Mesothelial cell of epicardium (in vitro differentiated cells): ENCODE measurements around the gene PLEKHM3. TPM values are rescaled to one million over a fixed set of nuclear protein-coding genes. Genes with fewer than 3 reads are reported as not detected.

Source experiments
- DNase-seq, 2 experiments: peaks; one replicate each; pipeline ENCODE4 v3.0.0; 2021; ENCODE audit warnings: low spot score in 2 of 2; ENCODE audit not compliant: unreplicated experiment in 2 of 2
- H3K27ac Mint-ChIP-seq: 2 replicates; pipeline ENCODE4 v1.8.0; 2021; ENCODE audit warnings: mixed read lengths
- H3K27me3 Mint-ChIP-seq: 2 replicates; pipeline ENCODE4 v1.8.0; 2021; ENCODE audit warnings: low read depth, mixed read lengths
- H3K36me3 Mint-ChIP-seq: 2 replicates; pipeline ENCODE4 v1.8.0; 2021; ENCODE audit warnings: mixed read lengths
- H3K4me1 Mint-ChIP-seq: 2 replicates; pipeline ENCODE4 v1.8.0; 2021; ENCODE audit warnings: mixed read lengths
- H3K4me3 Mint-ChIP-seq: 2 replicates; pipeline ENCODE4 v1.8.0; 2021; ENCODE audit warnings: mild to moderate bottlenecking, moderate library complexity, mixed read lengths
- H3K9me3 Mint-ChIP-seq: 2 replicates; pipeline ENCODE4 v1.8.0; 2021; ENCODE audit warnings: mixed read lengths
- CTCF ChIP-seq: fragments of 200-600 bp; sonication (generic); IDR thresholded peaks from one replicate; pipeline ENCODE4 v1.5.0; 2021; ENCODE audit warnings: antibody characterized with exemption; ENCODE audit not compliant: unreplicated experiment
- total RNA-seq: library from RNA; stranded (reverse); gene quantifications from 3 replicates; pipeline ENCODE4 v1.2.1, GENCODE V29; 2021

PLEKHM3 gene
- total RNA-seq, 1 donor from 2014 or later: 16.2 TPM

GRCh38 chr2:207905546-207905945, 119.8 kb downstream of the PLEKHM3 start:
- H3K9me3 Mint-ChIP-seq: no peaks in the 10 kb centered on the region
- H3K36me3 Mint-ChIP-seq: peaks cover 3% of the 10 kb centered on the region
- no peak overlapping the region for H3K4me3 Mint-ChIP-seq
- DNase-seq: no peak
- peaks cover 3% of the 10 kb centered on the region for H3K4me1 Mint-ChIP-seq
- H3K27ac Mint-ChIP-seq: no peak overlapping the region
- H3K27me3 Mint-ChIP-seq: no peaks in the 10 kb centered on the region
- no peak for TF ChIP-seq CTCF

GRCh38 chr2:207903236-207903635, 122.1 kb downstream of the PLEKHM3 start:
- Mint-ChIP-seq H3K27ac (no peak overlapping the region), H3K36me3 (peaks cover 9% of the 10 kb centered on the region), H3K4me1 (peaks cover 3% of the 10 kb centered on the region), H3K27me3 (no peaks in the 10 kb centered on the region), H3K9me3 (no peaks in the 10 kb centered on the region), H3K4me3 (no peak overlapping the region)
- TF ChIP-seq CTCF: no peak
- DNase-seq: no peak

- H3K4me1 Mint-ChIP-seq: peaks cover 3% of the 10 kb centered on the region
- TF ChIP-seq CTCF: no peak
- no peaks in the 10 kb centered on the region for H3K9me3 Mint-ChIP-seq
- H3K27ac Mint-ChIP-seq: no peak overlapping the region
- no peaks in the 10 kb centered on the region for H3K27me3 Mint-ChIP-seq
- peaks cover 9% of the 10 kb centered on the region for H3K36me3 Mint-ChIP-seq
- no peak overlapping the region for H3K4me3 Mint-ChIP-seq
- DNase-seq: no peak
Measured at GRCh38 chr2:207902821-207903220, 122.5 kb downstream of the PLEKHM3 start.

GRCh38 chr2:207901829-207902228, 123.5 kb downstream of the PLEKHM3 start:
- Mint-ChIP-seq H3K27ac (no peak overlapping the region), H3K4me1 (peaks cover 3% of the 10 kb centered on the region), H3K27me3 (no peaks in the 10 kb centered on the region), H3K9me3 (no peaks in the 10 kb centered on the region), H3K36me3 (peaks cover 9% of the 10 kb centered on the region), H3K4me3 (no peak overlapping the region)
- no peak for TF ChIP-seq CTCF
- DNase-seq: no peak

- no peak overlapping the region for H3K4me3 Mint-ChIP-seq
- no peak overlapping the region for H3K27ac Mint-ChIP-seq
- DNase-seq: no peak
- H3K27me3 Mint-ChIP-seq: no peaks in the 10 kb centered on the region
- peaks cover 9% of the 10 kb centered on the region for H3K36me3 Mint-ChIP-seq
- no peaks in the 10 kb centered on the region for H3K9me3 Mint-ChIP-seq
- peaks cover 3% of the 10 kb centered on the region for H3K4me1 Mint-ChIP-seq
- TF ChIP-seq CTCF: no peak
Measured at GRCh38 chr2:207901401-207901800, 123.9 kb downstream of the PLEKHM3 start.

GRCh38 chr2:207898354-207898695, 127.0 kb downstream of the PLEKHM3 start:
- Mint-ChIP-seq H3K9me3 (no peaks in the 10 kb centered on the region), H3K4me3 (no peak overlapping the region), H3K27ac (no peak overlapping the region), H3K4me1 (peaks cover 3% of the 10 kb centered on the region), H3K27me3 (no peaks in the 10 kb centered on the region), H3K36me3 (peaks cover 9% of the 10 kb centered on the region)
- TF ChIP-seq CTCF: no peak
- no peak for DNase-seq
